Stromal cell of bone marrow (primary cell): Measurements from ENCODE around the gene CABYR.
A peak's percentile ranks its signal among the peaks of the same experiment; 100 is the strongest.
"Not testable (repeated sequence)": the region's sequence is repeated elsewhere in the genome, so short reads cannot be mapped to it uniquely, and the experiment has no call there.

Experiments
- DNase-seq: peaks from one replicate; pipeline ENCODE4 v3.0.0-alpha.2; 2012; ENCODE audit warnings: low read depth

Gene CABYR

DNA sequence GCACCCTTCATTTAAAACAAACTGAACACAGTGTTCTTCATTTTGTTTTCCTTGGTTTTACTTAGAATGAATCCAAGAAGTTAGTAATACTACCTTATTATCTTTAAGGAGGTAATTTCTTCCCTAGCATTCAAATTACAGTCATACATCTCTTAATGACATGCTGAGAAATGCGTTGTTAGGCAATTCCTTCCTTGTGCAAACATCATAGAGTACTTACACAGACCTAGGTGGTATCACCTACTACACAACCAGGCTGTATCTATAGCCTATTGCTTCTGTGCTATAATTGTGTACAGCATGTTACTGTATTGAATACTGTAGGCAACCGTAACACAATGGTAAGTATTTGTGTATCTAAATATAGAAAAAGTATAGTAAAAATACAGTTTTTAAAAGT is 8.4 kb upstream of the CABYR start:
- no peak for DNase-seq

DNA sequence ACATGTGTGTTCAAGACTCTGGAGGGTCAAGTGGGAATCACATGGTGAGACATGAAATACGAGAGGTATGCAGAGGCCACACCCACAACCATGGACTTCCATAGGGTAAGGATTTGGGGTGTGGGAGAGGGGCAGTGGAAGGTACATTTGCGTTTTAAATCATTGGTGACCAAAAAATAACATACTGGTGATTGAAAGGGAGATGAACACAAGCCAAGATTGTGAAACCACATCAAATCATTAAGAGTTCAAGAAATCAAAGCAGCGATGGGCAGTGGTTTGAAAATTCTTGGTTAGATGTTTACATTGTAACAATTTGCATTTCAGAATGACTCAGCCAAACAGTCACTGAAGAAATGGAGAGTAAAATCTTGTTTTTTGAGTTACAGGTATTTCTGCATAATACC is 1.9 kb upstream of the CABYR start:
- no peak for DNase-seq

DNA sequence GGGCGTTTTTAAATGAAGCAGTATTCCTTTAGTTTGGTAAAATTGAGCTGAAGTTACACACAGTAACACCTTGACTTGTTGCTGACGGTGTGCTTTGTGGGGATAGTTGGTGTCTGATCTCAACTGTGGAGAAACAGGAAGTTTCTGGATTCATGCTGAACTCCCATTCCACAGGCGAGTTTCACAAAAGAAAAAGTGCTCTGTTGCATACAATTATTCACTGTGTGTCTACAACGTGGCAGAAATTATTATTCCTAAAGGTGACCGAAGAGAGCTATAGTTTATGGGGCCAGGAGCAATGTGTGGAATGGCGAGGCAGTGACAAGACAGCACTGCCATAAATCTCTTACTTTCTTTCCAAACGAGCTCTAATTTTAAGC is 463 bp upstream of the CABYR start:
- DNase-seq, result no peak

DNA sequence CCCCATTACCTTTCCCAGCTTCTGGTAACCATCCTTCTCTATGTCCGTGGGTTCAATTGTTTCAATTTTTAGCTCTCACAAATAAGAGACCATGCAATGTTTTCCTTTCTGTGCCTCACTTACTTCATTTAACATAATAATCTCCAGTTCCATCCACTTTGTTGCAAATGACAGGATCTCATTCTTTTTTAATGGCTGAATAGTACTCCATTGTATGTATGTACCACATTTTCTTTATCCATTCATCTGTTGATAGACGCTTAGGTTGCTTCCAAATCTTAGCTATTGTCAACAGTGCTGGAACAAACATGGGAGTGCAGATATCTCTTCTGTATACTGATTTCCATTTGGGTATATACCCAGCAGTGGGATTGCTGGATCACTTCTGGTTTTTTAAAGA is 1.8 kb downstream of the CABYR start:
- DNase-seq, result no peak

DNA sequence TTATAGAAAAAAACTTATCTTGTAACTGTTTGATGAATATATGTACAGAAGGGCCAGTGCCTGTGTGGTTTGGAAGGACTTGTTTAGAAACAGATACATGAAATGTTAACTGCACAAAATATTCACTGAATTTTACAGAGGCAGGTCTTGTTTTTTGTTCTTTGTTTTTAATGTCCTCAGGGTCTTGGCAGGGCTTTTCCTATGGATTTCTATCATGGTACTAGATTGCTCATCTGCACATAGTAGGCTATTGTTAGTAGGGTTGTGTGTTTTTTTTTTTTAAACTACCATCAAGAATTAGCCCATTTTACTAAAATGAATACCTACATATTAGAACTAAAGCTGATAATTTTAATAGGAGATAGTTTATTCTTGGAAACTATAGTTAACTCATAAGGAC is 3.5 kb downstream of the CABYR start:
- no peak for DNase-seq

DNA sequence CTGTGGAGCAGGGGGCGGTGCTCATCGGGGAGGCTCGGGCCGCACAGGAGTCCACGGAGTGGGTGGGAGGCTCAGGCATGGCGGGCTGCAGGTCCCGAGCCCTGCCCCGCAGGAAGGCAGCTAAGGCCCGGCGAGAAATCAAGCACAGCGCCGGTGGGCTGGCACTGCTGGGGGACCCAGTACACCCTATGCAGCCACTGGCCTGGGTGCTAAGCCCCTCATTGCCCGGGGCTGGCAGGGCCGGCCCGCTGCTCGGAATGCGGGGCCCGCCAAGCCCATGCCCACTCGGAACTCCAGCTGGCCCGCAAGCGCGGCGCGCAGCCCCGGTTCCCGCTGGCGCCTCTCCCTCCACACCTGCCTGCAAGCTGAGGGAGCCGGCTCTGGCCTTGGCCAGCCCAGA is 10.7 kb downstream of the CABYR start:
- not testable (repeated sequence) for DNase-seq

DNA sequence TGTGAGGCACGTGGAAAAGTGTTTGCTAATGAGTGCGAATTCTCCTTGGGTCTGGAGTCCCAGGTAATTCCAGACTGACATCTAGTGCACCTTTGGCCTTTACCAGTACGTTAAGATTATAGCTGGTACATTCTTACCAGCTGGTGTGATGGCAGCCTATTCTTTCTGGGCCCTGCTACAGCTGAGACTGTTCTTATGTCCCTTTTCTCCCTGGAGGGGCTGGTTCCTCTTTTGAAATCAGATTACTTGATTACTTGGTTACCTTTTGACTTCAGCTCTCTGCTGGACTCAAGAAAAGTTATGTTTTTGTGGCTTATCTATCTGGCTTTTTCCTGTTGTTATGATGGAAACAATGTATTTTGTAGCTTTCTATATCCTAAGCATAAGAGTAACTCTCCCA is 14.5 kb downstream of the CABYR start:
- no peak for DNase-seq

DNA sequence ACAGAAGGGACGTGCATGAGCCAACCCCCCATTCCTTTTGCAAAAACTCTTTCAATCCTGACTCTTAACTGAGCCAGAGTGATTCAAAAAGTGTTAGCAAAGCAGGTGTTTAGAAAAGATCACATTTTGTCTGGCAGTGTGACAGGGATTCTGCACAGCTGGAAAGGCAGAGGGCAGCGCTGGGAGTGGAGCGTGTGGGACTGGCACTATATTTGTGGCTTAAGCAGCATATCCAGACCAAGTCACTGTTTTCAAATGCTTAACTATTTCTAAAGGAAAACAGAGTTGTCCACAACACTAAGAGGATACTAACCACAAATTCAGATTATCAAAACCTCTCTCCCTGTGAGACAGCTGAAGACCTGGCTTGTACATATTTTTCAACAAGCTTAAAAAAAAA is 19.0 kb downstream of the CABYR start:
- no peak for DNase-seq

DNA sequence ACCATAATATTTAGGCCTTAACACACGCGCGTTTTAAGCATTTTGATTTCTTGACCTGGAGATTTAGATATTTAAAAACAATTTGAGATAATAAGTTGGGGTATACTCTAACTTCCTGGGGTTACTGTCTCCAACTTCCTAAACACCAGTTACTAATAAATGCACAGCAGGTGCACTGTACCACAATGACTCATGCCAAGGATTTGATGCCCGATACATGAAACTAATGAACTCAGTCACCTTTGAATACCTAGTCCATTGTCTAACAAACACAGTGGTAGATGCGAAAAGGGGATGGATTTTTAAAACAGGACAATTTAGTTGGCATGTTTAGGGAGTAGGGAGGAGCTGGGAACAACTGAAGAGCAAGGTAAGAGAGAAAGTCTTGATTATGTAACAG is 21.2 kb downstream of the CABYR start:
- no peak for DNase-seq

DNA sequence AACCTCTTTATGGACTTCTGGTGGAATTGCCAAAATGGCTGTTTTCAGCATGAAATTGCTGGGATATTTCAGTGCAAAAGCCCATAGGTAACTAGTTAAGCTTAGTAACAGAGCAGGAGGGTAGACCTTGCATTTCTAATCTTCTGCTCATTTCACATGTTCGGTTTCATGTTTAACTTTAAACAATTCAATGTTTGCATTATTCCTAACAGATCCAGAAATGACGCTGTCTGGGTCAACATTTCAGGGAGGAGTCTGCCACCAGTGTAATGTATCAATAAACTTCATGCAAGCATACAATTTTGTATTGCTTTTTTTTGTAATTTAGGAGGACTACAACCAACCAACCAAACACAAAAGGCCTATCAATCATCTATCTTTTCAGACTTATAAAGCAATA is 22.4 kb downstream of the CABYR start:
- DNase-seq, result no peak

DNA sequence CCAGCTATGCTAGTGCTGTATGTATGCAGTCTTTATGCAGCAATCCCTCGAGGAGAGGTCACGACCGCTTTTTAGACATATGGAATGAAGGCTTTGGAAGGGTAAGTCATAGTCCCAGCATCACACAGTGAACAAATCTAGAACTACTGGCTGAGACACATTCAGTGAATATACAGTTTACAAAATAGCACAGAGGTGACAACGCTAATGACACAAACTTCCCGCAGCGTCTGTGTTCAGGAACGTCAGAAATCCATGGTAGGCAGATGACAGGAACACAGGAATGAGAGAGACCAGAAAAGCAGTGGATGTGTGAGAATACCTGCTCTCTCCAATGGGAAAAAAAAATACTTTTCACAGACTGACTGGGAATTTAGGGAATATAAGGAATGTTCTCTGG is 29.6 kb downstream of the CABYR start:
- DNase-seq, result no peak

DNA sequence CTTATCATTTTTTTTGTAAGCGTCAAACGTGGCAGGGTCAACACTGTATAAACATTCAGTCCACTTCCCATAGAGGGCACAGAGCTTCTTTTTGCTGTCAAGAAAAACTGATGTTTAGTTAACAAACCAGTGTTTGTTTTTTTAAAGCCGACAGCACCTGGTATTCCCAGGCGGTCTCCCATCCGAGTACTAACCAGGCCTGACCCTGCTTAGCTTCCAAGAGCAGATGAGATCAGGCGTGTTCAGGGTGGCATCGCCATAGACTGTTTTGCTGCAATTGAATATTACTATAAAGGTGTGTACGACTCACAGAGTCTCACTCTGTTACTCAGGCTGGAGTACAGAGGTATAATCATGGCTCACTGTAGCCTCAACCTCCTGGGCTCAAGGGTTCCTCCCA is 31.5 kb downstream of the CABYR start:
- no peak for DNase-seq

DNA sequence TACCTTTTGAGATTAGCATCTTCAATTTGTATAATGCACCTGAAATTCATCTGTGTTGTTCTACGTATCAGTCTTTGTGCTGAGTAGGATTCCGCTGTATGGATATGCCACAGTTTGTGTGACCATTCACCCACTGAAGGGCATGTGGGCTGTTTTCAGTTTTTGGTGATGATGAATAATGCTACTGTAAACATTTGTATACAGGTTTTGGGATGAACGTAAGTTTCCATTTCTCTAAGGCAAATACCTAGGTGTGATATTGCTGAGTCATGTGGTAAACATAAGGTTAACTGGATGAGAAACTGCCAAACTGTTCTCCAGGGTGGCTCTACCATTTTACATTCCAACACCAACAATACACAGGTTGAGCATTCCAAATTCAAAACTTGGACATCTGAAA is 35.1 kb downstream of the CABYR start:
- DNase-seq, result no peak

DNA sequence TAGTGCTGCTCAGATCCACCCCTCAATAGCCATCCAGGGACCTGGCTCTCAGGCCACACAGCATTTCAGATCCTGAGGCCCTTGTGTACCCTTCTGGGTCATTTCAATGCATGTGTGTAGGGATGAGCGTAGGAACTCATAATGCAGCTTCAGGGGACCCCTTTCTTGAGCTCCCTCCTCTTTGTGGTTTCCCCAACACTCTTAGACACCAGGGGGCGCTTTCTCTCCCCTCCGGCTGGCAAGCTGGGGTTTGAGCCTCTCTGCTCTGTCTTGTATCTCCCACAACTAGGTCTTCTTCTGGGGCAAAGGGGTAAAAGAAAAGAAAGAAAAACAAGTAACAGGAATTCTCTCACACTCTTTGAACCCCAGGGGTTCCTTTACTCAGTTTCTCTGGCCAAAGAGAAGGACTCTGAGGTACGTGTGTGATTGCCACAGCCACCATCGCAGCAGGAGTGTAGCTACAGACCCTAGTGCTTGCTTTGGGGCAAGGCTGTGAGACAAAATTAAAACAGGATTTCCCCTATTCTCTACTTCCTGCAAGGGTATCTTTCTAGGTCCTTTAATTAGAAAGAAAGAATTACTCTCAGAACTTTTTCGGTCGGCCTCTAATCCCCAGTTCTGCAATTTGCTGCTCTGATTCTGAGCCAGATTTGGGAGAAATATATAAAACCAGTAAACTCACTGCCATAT is 38.0 kb downstream of the CABYR start:
- DNase-seq, result peak; percentile 8

DNA sequence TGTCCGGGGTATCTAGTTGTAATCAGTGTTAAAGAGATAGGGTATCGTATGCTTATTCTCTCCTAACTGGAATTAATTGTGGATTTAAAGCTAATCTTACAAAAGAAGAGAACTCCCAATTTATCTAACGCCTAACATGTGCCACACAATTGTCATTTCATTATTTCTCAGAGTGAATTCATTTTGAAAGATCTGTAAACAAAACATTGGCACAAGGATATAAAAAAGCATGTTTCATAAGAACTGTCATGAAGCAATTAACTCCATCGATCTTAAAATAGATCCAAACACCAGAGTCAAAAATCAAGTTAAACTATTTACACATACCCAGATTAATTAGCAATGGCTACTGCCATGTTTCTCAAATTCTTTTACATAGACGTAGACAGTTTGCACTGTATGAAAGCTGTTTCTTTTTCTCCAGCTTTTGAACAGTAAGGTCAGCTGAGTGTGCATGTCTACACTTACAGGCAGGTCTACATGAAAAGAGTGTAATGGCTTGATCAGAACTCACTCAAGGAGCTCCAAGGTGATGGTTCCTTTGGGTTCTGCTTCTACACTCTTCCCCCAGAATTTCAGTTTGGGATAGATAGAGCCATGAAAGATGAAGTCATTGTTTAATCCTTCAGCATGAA is 38.8 kb downstream of the CABYR start:
- DNase-seq, result no peak

DNA sequence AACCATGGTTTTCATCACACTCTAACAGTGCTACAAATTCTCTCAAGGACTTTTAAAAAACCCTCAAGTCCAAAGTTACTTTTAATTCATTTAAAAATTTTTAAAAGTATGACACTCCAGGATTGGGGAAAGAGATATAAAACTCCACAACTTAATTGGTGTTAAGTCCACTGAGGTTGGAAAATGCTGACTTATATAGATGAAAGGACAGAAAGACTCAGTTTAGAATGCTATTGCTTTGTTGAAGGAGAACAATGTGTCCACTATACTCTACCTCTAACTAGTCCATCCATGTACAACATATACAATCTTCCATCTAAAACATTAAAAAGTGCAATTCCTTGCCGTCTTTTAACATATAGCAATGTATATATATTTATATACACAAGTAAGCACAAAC is 41.2 kb downstream of the CABYR start:
- no peak for DNase-seq

DNA sequence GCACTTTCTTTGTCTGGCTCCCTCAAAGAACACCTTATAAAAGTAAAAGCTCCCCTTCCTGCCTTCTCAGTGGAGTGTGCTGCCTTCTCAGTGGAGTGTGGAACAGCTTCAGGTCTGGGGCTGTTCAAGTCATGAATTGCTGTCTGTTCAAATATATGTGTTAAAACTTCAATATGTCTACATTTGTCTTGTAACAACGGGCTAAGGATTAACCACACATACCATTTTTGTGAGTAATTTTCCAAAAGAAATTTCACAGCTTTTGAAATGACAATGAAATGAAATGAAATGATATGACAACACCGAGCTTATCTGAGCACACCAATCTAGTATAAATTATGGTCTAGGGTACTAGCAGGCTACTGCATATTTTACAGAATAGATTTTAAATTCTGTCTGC is 42.9 kb downstream of the CABYR start:
- no peak for DNase-seq

DNA sequence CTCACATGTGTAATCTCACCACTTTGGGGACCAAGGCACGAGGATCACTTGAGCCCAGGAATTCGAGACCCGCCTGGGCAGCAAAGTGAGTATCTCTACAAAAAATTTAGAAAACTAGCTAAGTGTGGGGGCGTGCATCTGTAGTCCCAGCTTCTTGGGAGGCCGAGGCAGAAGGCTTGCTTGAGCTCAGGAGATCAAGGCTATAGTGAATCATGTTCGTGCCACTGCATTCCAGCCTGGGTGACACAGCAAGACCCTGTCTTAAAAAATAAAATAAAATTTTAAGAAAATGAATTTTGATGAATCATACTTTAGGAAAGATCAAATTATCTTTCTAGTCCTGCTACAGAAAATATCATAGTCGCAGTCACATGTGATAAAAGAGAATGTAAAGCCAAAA is 46.9 kb downstream of the CABYR start:
- DNase-seq, result no peak

DNA sequence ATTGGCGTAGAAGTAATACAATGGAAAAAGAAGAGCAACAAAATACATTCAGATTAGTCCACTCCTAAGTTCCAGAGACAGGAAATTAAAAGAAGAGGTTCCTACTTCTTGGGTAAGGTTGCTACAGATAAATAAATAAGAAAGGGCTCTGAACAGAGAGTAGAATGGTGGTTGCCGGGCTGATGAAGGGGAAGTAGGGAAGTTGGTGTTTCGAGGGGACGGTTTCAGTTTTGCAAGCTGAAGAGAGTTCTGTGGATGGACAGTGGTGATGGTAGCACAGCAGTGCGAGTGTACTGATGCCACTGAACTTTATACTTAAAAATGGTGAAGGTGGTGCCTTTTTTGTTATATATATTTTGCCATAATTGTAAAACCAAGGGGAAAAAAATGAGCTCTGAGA is 48.2 kb downstream of the CABYR start:
- DNase-seq, result no peak

DNA sequence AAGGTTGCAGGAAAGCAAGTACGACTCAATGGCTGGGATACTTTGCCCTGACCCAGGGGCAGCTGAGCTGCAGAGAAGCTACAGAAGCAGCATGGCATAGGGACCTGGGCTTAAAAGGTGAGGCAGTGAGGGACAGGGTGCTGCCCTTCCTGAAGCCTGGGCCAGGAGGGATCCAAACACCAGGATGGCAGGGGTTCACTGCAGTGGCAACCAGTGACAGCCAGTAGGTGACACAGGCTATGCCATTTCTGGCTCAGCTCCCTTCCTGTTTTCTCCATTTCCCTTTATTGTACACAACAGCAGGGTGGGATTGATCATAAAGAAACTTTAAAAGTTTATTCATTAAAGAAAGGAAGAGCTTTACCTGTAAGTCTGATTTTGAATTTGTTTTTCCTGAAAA is 48.8 kb downstream of the CABYR start:
- no peak for DNase-seq

DNA sequence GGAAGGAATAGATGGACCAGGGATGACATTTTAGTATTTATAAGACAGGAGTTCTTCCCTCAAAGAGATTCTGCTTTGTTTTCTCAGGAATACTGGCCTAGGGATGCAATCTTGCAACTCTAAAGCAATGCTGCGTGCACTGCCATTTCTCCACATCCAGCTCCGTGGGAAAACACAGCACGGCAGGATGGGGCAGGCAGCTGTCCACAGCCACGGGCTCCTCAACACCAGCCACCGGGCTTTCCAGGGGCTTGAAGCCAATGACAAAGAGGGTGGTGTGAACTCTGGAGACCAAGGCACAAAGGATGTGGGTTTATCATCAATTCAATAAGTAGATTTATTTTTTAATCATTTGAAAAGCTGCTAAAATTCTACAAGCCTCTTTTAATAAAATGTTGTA is 49.3 kb downstream of the CABYR start:
- no peak for DNase-seq

DNA sequence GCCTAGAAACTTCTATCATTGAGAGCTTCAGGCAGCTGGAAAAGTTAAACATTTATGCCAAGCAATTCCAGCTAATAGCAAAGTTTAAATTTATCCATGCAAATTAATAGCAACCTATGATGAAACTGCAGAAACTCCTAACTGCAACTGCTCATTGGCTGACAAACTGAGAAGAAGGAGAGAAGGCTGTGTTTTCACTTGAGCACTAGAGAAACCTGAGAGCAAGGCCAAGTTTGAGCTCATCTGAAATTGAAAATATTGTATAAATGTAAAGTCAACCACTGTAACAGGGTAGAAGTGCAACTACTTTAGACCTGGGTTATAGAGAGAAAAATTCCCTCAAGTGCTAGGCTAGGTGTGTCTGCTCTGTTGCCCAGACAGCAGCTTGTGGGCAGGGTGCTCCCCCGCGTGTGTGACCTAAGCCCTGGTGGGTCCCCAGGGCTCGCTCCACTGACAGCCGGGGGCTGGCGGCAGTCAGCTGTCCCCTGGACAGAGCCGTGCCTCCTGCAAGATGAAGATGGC is 50.2 kb downstream of the CABYR start:
- no peak for DNase-seq

DNA sequence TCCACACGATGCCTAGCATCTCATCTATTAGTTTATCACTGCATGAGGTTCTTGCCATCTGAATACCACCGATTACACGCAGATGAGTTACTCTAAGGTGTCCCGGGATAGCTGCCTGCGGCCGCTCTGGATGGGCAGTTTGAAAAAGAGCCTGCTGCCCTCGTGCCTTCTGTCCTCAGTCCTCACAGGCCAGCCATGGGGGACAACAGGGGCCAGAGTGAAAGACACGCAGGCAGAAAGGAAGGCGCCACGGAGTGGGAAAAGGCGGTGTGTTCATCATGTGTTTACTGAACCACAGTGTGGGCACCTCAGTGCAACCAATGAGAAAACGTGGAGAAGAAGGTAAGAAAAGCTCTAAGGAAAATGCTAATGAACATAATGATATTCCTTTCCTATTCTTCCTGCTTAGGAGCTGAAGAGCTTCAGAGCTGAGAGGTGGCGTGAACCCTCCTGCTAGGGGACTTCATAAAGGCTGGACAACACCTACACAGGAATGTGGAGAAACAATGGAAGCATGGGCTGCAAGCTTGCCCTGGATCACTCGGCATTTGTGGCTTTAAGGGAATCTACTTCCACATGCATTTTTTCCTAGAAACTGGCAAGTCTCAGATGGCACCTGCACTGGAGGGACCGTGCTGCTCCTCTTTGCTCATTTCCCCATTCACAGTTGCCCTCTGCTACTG is 50.9 kb downstream of the CABYR start:
- no peak for DNase-seq

DNA sequence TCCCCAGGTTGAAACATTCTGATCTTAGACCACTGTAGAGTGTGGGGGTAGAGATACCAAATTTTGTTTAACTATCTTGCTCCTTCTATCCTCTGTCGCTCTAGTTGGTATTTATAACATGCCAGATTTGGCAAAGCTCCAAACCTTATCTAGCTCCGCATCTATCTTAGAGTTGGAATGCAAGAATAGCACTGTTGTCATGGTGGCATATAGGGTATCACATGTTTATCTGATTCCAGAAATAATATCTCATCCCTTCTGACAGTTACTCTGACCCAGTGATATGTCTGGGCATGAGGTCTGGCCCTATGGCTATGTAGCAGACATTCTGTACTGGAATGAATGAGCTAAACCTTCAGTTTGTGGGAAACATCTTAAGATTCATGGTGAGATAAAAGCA is 51.7 kb downstream of the CABYR start:
- DNase-seq, result no peak
